RWPE2 (cell line): ENCODE measurements around the gene TMEM270.

ENCODE experiments used
- ATAC-seq: fragments of 200-7000 bp; cut with Tn5 transposase; 3 replicates; pipeline ENCODE4 v1.9.1; 2021; ENCODE audit warnings: low read depth
- DNase-seq: peaks from one replicate; pipeline ENCODE4 v3.0.0-alpha.2; 2020; ENCODE audit warnings: low spot score
- H3K27ac ChIP-seq: fragments of 450-650 bp; 2 replicates; pipeline ENCODE4 v1.5.1; 2017; ENCODE audit warnings: mild to moderate bottlenecking; ENCODE audit not compliant: poor library complexity, severe bottlenecking
- H3K27me3 ChIP-seq: fragments of 250-450 bp; sonication (Bioruptor Pico); 2 replicates; pipeline ENCODE4 v1.5.1; 2021; ENCODE audit warnings: mild to moderate bottlenecking, moderate library complexity; ENCODE audit not compliant: insufficient read depth, poor library complexity, severe bottlenecking
- H3K36me3 ChIP-seq: fragments of 250-450 bp; sonication (Bioruptor Pico); 2 replicates; pipeline ENCODE4 v1.5.1; 2020; ENCODE audit warnings: low read depth, mild to moderate bottlenecking, moderate library complexity
- H3K4me1 ChIP-seq: fragments of 250-450 bp; sonication (Bioruptor Pico); 2 replicates; pipeline ENCODE4 v1.5.1; 2021; ENCODE audit warnings: mild to moderate bottlenecking, moderate library complexity; ENCODE audit not compliant: insufficient read depth, poor library complexity, severe bottlenecking
- H3K4me3 ChIP-seq: fragments of 250-450 bp; sonication (Bioruptor Pico); 2 replicates; pipeline ENCODE4 v1.5.1; 2021; ENCODE audit warnings: mild to moderate bottlenecking, moderate library complexity; ENCODE audit not compliant: severe bottlenecking
- H3K9me3 ChIP-seq: fragments of 250-450 bp; sonication (Bioruptor Pico); 2 replicates; pipeline ENCODE4 v1.5.1; 2021; ENCODE audit warnings: mild to moderate bottlenecking, moderate library complexity; ENCODE audit not compliant: severe bottlenecking
- TF ChIP-seq, protein P1 (sequence below): fragments of 450-650 bp; IDR thresholded peaks from one replicate; pipeline ENCODE4 v1.5.1; 2017; ENCODE audit warnings: mild to moderate bottlenecking, moderate library complexity; ENCODE audit not compliant: poor library complexity, severe bottlenecking

TMEM270 gene

DNA sequence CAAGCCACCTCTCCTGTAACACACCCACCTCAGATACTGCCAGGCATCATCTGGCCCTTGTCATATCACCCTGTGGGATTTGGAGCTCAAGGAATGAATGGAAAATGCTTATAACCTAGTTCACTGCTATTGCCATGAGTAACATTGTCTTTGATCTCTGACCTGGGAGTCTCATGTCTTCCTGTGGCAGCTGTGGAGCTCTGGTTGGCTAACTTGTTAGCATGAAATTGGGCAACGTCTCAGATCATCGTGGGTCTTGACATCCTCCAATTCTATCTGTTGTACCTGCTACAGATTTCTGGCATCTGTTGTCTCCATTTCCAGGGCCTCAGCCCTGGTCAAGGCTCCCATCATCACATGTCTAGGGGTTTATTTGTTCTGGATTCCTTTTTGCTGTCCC lies 2.2 kb upstream of the TMEM270 start:
- Histone ChIP-seq H3K4me3 (no peak overlapping the region), H3K27ac (no peak overlapping the region), H3K27me3 (no peaks in the 10 kb centered on the region), H3K4me1 (peaks cover 7% of the 10 kb centered on the region), H3K9me3 (no peaks in the 10 kb centered on the region), H3K36me3 (no peaks in the 10 kb centered on the region)
- DNase-seq (no peak), ATAC-seq (no peak)
- TF ChIP-seq, protein P1, sequence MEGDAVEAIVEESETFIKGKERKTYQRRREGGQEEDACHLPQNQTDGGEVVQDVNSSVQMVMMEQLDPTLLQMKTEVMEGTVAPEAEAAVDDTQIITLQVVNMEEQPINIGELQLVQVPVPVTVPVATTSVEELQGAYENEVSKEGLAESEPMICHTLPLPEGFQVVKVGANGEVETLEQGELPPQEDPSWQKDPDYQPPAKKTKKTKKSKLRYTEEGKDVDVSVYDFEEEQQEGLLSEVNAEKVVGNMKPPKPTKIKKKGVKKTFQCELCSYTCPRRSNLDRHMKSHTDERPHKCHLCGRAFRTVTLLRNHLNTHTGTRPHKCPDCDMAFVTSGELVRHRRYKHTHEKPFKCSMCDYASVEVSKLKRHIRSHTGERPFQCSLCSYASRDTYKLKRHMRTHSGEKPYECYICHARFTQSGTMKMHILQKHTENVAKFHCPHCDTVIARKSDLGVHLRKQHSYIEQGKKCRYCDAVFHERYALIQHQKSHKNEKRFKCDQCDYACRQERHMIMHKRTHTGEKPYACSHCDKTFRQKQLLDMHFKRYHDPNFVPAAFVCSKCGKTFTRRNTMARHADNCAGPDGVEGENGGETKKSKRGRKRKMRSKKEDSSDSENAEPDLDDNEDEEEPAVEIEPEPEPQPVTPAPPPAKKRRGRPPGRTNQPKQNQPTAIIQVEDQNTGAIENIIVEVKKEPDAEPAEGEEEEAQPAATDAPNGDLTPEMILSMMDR, result no peak

DNA sequence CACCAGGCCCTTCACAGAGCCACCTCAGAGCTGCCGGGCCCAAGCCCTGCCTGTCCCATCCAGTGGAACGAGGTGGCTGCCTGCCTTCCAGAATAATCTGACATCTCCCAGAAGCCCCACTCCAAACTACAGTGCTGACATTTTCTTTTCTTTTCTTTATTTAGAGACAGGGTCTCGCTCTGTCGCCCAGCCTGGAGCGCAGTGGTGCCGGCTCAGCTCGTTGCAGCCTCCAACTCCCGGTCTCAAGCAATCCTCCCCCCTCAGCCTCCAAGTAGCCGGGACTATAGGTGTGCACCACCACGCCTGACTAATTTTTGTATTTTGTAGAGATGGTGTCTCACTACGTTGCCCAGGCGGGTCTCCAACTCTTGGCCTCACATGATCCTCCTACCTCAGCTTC lies 346 bp downstream of the TMEM270 start:
- DNase-seq, result no peak
- no peaks in the 10 kb centered on the region for H3K27me3 ChIP-seq
- TF ChIP-seq, protein P1, result no peak

DNA sequence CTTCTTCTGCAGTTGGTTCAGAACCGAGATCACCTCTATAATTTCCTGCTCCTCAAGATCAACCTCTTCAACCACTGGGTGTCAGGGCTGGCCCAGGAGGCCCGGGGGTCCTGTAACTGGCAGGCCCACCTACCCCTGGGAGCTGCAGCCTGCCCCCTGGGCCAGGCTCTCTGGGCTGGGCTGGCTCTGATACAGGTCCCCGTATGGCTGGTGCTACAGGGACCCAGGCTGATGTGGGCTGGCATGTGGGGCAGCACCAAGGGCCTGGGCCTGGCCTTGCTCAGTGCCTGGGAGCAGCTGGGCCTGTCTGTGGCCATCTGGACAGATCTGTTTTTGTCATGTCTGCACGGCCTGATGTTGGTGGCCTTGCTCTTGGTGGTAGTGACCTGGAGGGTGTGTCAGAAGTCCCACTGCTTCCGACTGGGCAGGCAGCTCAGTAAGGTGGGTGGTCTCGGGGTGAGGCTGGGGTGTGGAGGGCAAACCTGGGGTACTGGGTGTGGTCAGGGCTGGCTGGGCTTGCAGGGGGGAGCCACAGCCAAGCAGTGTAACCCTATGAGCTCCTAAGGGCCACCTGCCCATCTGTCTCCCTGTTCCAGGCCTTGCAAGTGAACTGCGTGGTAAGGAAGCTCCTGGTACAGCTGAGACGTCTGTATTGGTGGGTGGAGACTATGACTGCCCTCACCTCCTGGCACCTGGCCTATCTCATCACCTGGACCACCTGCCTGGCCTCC lies 4.2 kb downstream of the TMEM270 start:
- TF ChIP-seq, protein P1, result no peak
- Histone ChIP-seq H3K9me3 (no peaks in the 10 kb centered on the region), H3K27me3 (no peaks in the 10 kb centered on the region), H3K4me3 (no peak overlapping the region), H3K4me1 (no peaks in the 10 kb centered on the region), H3K36me3 (no peaks in the 10 kb centered on the region), H3K27ac (no peak overlapping the region)
- no peak for DNase-seq
- no peak for ATAC-seq

More for the DNA sequence above, 346 bp downstream of the TMEM270 start:
- H3K4me1 ChIP-seq, result no peaks in the 10 kb centered on the region
- ATAC-seq, result no peak
- no peak overlapping the region for H3K4me3 ChIP-seq
- H3K9me3 ChIP-seq, result no peaks in the 10 kb centered on the region
- no peak overlapping the region for H3K27ac ChIP-seq
- no peaks in the 10 kb centered on the region for H3K36me3 ChIP-seq

DNA sequence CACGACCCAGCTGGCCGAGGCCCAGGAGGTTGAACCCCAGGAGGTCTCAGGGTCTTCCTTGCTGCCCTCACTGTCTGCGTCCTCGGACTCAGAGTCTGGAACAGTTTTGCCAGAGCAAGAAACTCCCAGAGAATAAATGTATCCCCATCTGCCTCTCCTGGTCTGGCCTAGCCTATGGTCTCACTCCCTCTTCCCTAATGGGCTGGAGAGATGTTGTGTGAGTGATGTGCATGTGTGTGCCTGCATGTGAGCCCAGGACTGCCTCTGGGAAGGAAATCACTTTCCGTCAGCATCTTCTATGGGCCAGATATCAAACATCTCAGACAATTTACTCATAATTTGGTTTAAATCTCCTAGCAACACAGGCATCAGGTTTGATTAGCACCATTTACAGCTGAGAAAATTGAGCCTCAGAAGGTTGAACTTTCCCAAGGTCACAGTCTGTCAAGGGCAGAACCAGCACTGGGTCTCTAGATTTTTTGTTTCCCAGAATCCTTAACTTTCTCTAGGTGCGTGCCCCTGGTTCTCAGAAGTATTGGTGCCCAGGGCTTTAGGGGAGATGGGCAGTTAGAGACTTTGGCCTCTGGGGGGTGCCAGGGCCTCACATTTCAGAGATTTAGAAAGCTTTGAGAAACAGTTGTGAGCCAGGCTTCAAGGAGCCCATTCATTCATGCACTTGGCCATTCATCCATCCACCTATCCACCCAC lies 4.9 kb downstream of the TMEM270 start:
- Histone ChIP-seq H3K36me3 (no peaks in the 10 kb centered on the region), H3K9me3 (no peaks in the 10 kb centered on the region), H3K27me3 (no peaks in the 10 kb centered on the region), H3K27ac (no peak overlapping the region), H3K4me3 (no peak overlapping the region), H3K4me1 (no peaks in the 10 kb centered on the region)
- DNase-seq, result no peak
- peak; percentile 49; the same call in 1 of the 3 replicates for ATAC-seq
- TF ChIP-seq, protein P1, result peak; percentile 46

DNA sequence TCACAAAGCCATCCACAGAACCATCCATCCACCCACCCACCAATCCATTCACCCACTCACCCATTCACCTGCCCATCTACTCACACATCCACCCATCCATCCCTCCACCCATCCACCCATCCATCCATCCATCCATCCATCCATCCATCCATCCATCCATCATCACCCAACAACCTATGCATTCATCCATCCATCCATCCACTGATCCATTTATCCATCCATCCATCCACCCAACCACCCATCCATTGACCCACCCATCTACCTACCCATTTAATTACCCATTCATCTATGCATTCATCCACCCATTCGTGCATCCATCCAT lies 5.4 kb downstream of the TMEM270 start:
- H3K36me3 ChIP-seq, result no peaks in the 10 kb centered on the region
- no peak overlapping the region for H3K4me3 ChIP-seq
- DNase-seq (no peak), ATAC-seq (no peak)
- no peak overlapping the region for H3K27ac ChIP-seq
- TF ChIP-seq, protein P1, result peak; percentile 20
- H3K9me3 ChIP-seq, result no peaks in the 10 kb centered on the region
- H3K27me3 ChIP-seq, result no peaks in the 10 kb centered on the region
- no peaks in the 10 kb centered on the region for H3K4me1 ChIP-seq
